ENCODE data around the gene B3GNT2. TPM values are rescaled to one million over a fixed set of nuclear protein-coding genes. Genes with fewer than 3 reads are reported as not detected.

Gene B3GNT2
- total and polyA plus RNA-seq, 4 donors, result 10.5 to 33.3 (median 22.0) TPM

- H3K36me3 ChIP-seq (ENCODE audit: control insufficient read depth, insufficient read depth, low read length), result no peaks in the 10 kb centered on the region
- H3K27me3 ChIP-seq (ENCODE audit: control insufficient read depth, insufficient read depth, low read length), result no peaks in the 10 kb centered on the region
- 87% methylated on average over 7 of the region's 8 CpGs for WGBS (ENCODE audit: insufficient coverage)
- H3K4me1 ChIP-seq (ENCODE audit: control insufficient read depth, insufficient read depth, low read length), result no peaks in the 10 kb centered on the region
- H3K9me3 ChIP-seq (ENCODE audit: control insufficient read depth, insufficient read depth, low read length), result no peaks in the 10 kb centered on the region
- H3K27ac ChIP-seq (ENCODE audit: low read depth, low read length), result no peak overlapping the region
- DNase-seq (ENCODE audit: low read depth in 4 of 6, low spot score in 6 of 6), result no peak
- H3K4me3 ChIP-seq (ENCODE audit: low read depth, low read length), result no peak overlapping the region
Measured at GRCh38 chr2:62222674-62223073, 26.8 kb downstream of the B3GNT2 start.

DNA sequence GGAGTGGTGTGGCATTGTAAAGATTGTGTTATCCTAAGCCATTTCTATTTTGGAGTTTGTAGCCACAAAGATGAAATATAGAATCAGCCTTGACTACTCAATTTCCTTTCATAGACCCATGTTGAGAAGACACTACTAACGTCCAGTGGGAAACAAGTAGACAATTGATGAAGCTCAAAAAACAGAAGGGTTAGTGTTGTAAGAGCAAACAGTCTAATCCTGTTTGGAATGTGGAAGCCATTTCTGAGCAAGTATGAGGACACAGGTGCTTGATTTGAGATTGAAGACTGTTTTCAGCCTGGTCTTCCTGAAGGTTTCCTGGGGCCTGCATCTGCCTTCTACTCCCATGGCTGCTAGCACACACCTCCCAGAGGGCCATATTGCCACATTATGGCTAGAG lies 29.1 kb downstream of the B3GNT2 start:
- no peaks in the 10 kb centered on the region for H3K4me1 ChIP-seq (ENCODE audit: control insufficient read depth, insufficient read depth, low read length)
- no peaks in the 10 kb centered on the region for H3K27me3 ChIP-seq (ENCODE audit: control insufficient read depth, insufficient read depth, low read length)
- H3K9me3 ChIP-seq (ENCODE audit: control insufficient read depth, insufficient read depth, low read length), result no peaks in the 10 kb centered on the region
- no peak overlapping the region for H3K27ac ChIP-seq (ENCODE audit: low read depth, low read length)
- H3K36me3 ChIP-seq (ENCODE audit: control insufficient read depth, insufficient read depth, low read length), result no peaks in the 10 kb centered on the region
- DNase-seq (ENCODE audit: low read depth in 4 of 6, low spot score in 6 of 6), result no peak
- no peak overlapping the region for H3K4me3 ChIP-seq (ENCODE audit: low read depth, low read length)
- no CpG with 5 or more reads among the region's 1 CpG for WGBS (ENCODE audit: insufficient coverage)

DNA sequence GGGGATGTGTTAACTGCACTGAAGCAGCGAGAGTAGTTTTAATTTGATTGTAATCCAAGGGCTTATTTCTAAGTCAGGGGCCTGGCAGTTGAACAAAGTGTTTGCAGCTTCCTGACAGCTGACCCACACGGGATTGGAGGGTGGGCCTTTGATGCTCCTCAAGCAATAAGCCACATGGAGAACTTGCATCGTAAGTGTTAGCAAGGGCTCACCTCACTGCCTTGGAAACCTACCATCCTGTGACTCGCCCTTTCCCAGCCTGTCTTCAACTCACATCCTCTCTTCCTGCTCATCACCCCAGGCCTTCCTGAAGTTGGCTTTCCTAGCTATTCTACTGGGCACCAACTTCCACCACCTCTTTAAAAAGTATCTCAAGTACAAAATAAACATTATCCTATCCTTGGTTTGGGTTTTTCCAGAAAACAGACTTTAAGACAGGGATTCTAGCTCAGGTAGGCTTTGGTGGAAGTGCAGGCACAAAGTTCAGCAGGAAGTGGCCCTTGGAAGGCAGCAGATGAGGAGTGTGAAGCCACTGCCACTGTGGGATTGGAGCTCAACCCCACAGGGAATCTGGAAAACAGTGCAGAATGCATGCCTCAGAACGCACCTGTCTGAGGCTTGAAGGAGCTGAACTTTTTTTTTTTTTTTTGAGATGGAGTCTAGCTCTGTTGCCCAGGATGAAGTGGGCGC lies 31.6 kb downstream of the B3GNT2 start:
- H3K27me3 ChIP-seq (ENCODE audit: control insufficient read depth, insufficient read depth, low read length), result no peaks in the 10 kb centered on the region
- H3K9me3 ChIP-seq (ENCODE audit: control insufficient read depth, insufficient read depth, low read length), result no peaks in the 10 kb centered on the region
- DNase-seq (ENCODE audit: low read depth in 4 of 6, low spot score in 6 of 6), result no peak
- no peaks in the 10 kb centered on the region for H3K4me1 ChIP-seq (ENCODE audit: control insufficient read depth, insufficient read depth, low read length)
- H3K36me3 ChIP-seq (ENCODE audit: control insufficient read depth, insufficient read depth, low read length), result peaks cover 2% of the 10 kb centered on the region
- no peak overlapping the region for H3K27ac ChIP-seq (ENCODE audit: low read depth, low read length)
- no peak overlapping the region for H3K4me3 ChIP-seq (ENCODE audit: low read depth, low read length)
- WGBS (ENCODE audit: insufficient coverage), result 78% methylated on average over 5 of the region's 6 CpGs

GRCh38 chr2:62229082-62229605 lies 33.2 kb downstream of the B3GNT2 start:
- 98% methylated on average over 6 of the region's 11 CpGs for WGBS (ENCODE audit: insufficient coverage)
- Histone ChIP-seq H3K9me3 (ENCODE audit: control insufficient read depth, insufficient read depth, low read length) (no peaks in the 10 kb centered on the region), H3K27me3 (ENCODE audit: control insufficient read depth, insufficient read depth, low read length) (no peaks in the 10 kb centered on the region), H3K4me3 (ENCODE audit: low read depth, low read length) (no peak overlapping the region), H3K36me3 (ENCODE audit: control insufficient read depth, insufficient read depth, low read length) (peaks cover 2% of the 10 kb centered on the region), H3K27ac (ENCODE audit: low read depth, low read length) (no peak overlapping the region), H3K4me1 (ENCODE audit: control insufficient read depth, insufficient read depth, low read length) (no peaks in the 10 kb centered on the region)
- DNase-seq (ENCODE audit: low read depth in 4 of 6, low spot score in 6 of 6), result no peak

DNA sequence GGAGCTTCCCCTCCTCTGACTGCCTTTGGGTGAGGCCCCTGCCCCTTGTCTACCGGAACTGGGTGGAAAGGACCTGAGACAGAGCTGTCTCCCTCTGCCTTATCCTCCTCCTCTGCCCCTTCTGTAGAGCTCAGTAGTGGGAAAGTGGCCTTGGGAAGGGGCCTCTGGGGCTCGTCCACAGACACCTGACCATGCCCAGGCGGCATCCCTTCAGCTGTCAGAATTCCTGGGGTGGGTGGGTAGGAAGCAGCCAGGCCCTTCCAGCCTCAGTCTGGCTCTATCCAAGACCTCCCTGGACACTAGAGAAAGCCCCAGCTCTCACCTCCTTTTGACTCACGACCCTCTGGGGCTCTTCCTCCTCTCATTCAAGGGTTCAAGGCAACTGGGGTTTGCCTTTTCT lies 35.6 kb downstream of the B3GNT2 start:
- no peak for DNase-seq (ENCODE audit: low read depth in 4 of 6, low spot score in 6 of 6)
- Histone ChIP-seq H3K4me3 (ENCODE audit: low read depth, low read length) (no peak overlapping the region), H3K9me3 (ENCODE audit: control insufficient read depth, insufficient read depth, low read length) (no peaks in the 10 kb centered on the region), H3K36me3 (ENCODE audit: control insufficient read depth, insufficient read depth, low read length) (peaks cover 5% of the 10 kb centered on the region), H3K4me1 (ENCODE audit: control insufficient read depth, insufficient read depth, low read length) (no peaks in the 10 kb centered on the region), H3K27ac (ENCODE audit: low read depth, low read length) (no peak overlapping the region), H3K27me3 (ENCODE audit: control insufficient read depth, insufficient read depth, low read length) (no peaks in the 10 kb centered on the region)
- WGBS (ENCODE audit: insufficient coverage), result 57% methylated on average over 1 of the region's 4 CpGs

DNA sequence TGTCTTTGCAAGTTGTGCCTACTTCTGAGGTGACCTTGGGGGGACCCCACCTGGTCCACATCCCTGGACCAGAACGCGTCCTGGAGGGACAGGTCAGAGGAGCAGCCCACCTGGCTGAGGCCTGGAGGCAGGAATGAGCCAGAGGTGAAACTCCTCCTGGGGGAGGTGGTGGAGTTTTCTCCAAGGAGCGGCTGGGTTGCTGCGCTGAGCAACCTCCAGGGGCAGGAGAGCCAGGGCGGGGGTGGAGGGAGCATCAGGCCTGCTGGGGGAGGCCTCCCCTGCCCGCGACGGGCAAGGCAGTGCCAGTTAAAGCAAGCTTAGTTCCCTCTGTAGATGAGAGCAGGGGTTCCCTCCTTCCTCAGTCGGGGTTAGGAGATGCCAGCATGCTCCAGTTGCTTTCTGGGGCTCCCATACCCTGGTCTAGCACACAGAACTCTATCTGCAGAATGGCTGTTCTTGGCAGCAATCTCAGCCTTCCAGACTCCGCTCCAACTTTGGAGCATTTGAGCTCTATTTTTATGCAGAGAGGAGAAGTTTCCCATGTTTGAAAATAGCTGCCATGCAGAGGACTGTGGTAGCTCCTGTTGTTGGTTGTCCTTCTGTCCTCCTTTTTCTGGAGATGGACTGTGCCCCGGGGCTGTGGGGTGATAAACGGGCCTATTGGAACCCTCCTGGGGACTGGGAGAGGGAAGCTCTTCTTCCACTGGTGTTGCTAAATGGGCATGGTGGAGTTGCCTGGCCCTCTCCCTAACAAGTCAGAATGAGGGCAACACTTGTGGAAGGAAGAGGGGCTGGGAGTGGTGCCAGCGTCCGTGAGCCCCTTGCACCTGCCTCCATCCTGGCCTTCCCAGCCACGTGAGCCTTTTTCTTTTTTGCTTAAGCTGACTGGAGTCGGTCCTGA lies 39.1 kb downstream of the B3GNT2 start:
- WGBS (ENCODE audit: insufficient coverage), result 86% methylated on average over 14 of the region's 16 CpGs
- Histone ChIP-seq H3K4me3 (ENCODE audit: low read depth, low read length) (no peak overlapping the region), H3K27me3 (ENCODE audit: control insufficient read depth, insufficient read depth, low read length) (no peaks in the 10 kb centered on the region), H3K27ac (ENCODE audit: low read depth, low read length) (no peak overlapping the region), H3K9me3 (ENCODE audit: control insufficient read depth, insufficient read depth, low read length) (no peaks in the 10 kb centered on the region), H3K36me3 (ENCODE audit: control insufficient read depth, insufficient read depth, low read length) (peaks cover 5% of the 10 kb centered on the region), H3K4me1 (ENCODE audit: control insufficient read depth, insufficient read depth, low read length) (no peaks in the 10 kb centered on the region)
- DNase-seq (ENCODE audit: low read depth in 4 of 6, low spot score in 6 of 6), result peak in 1 of 6 donors; percentile 68

- no peak overlapping the region for H3K27ac ChIP-seq (ENCODE audit: low read depth, low read length)
- no peak for DNase-seq (ENCODE audit: low read depth in 4 of 6, low spot score in 6 of 6)
- H3K36me3 ChIP-seq (ENCODE audit: control insufficient read depth, insufficient read depth, low read length), result peaks cover 5% of the 10 kb centered on the region
- no peaks in the 10 kb centered on the region for H3K9me3 ChIP-seq (ENCODE audit: control insufficient read depth, insufficient read depth, low read length)
- WGBS (ENCODE audit: insufficient coverage), result 100% methylated on average over 3 of the region's 6 CpGs
- no peaks in the 10 kb centered on the region for H3K4me1 ChIP-seq (ENCODE audit: control insufficient read depth, insufficient read depth, low read length)
- no peaks in the 10 kb centered on the region for H3K27me3 ChIP-seq (ENCODE audit: control insufficient read depth, insufficient read depth, low read length)
- H3K4me3 ChIP-seq (ENCODE audit: low read depth, low read length), result no peak overlapping the region
Measured at GRCh38 chr2:62236499-62236898, 40.6 kb downstream of the B3GNT2 start.

DNA sequence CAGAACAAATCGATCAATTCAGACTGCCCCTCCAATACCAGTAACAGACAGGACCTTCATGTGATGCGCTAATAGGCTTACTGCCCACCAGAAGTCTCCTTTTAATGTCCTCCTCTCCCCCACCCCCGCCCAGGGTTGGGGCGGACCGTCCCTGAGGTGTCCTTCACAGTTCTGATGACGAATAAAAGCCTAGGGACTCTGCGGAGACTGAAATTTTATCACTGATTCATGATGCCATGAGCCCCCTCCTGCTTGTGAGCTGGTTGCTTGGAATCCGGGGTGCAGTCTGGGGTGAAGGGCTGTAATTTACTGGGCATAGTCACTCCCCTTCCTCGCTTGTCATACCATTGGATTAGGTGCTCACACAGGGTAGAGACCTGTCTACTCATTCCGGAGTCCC lies 42.3 kb downstream of the B3GNT2 start:
- 91% methylated on average over 7 of the region's 10 CpGs for WGBS (ENCODE audit: insufficient coverage)
- no peak overlapping the region for H3K27ac ChIP-seq (ENCODE audit: low read depth, low read length)
- H3K4me1 ChIP-seq (ENCODE audit: control insufficient read depth, insufficient read depth, low read length), result no peaks in the 10 kb centered on the region
- H3K9me3 ChIP-seq (ENCODE audit: control insufficient read depth, insufficient read depth, low read length), result no peaks in the 10 kb centered on the region
- DNase-seq (ENCODE audit: low read depth in 4 of 6, low spot score in 6 of 6), result no peak
- H3K27me3 ChIP-seq (ENCODE audit: control insufficient read depth, insufficient read depth, low read length), result no peaks in the 10 kb centered on the region
- no peak overlapping the region for H3K4me3 ChIP-seq (ENCODE audit: low read depth, low read length)
- peaks cover 3% of the 10 kb centered on the region for H3K36me3 ChIP-seq (ENCODE audit: control insufficient read depth, insufficient read depth, low read length)

GRCh38 chr2:62240546-62240945 lies 44.6 kb downstream of the B3GNT2 start:
- DNase-seq (ENCODE audit: low read depth in 4 of 6, low spot score in 6 of 6), result no peak
- Histone ChIP-seq H3K4me3 (ENCODE audit: low read depth, low read length) (no peak overlapping the region), H3K4me1 (ENCODE audit: control insufficient read depth, insufficient read depth, low read length) (no peaks in the 10 kb centered on the region), H3K27me3 (ENCODE audit: control insufficient read depth, insufficient read depth, low read length) (no peaks in the 10 kb centered on the region), H3K27ac (ENCODE audit: low read depth, low read length) (no peak overlapping the region), H3K36me3 (ENCODE audit: control insufficient read depth, insufficient read depth, low read length) (no peaks in the 10 kb centered on the region), H3K9me3 (ENCODE audit: control insufficient read depth, insufficient read depth, low read length) (no peaks in the 10 kb centered on the region)
- WGBS (ENCODE audit: insufficient coverage), result 93% methylated on average over 7 of the region's 9 CpGs
